Psoas muscle (tissue), 8 donors: Measurements from ENCODE around the gene ISCU. TPM values are rescaled to one million over a fixed set of nuclear protein-coding genes. Genes with fewer than 3 reads are reported as not detected.

Source experiments
- ATAC-seq, 4 donors: fragments of 200-7000 bp; cut with Tn5 transposase; one replicate each; pipeline ENCODE4 v1.9.1; 2020; ENCODE audit warnings: moderate library complexity in 3 of 4, mild to moderate bottlenecking in 2 of 4
- DNase-seq, 2 donors: peaks; one replicate each; pipeline ENCODE4 v3.0.0-alpha.2; 2020
- H3K27ac ChIP-seq: fragments of 200-600 bp; one replicate; pipeline ENCODE4 v1.8.0; 2022
- H3K27me3 ChIP-seq, 3 donors: fragments of 200-600 bp in 1 of 3; one replicate each; pipeline versions ENCODE4 v1.6.1 to v1.8.0; 2013 to 2022; ENCODE audit warnings: low read length in 2 of 3, mild to moderate bottlenecking in 2 of 3, moderate library complexity in 1 of 3; ENCODE audit not compliant: insufficient read depth in 3 of 3
- H3K36me3 ChIP-seq, 2 donors: fragments of 200-600 bp in 1 of 2; one replicate each; pipeline versions ENCODE4 v1.6.1 to v1.8.0; 2013 to 2022; ENCODE audit warnings: low read depth in 1 of 2, mild to moderate bottlenecking in 1 of 2, moderate library complexity in 1 of 2; ENCODE audit not compliant: insufficient read depth in 1 of 2
- H3K4me1 ChIP-seq: fragments of 200-600 bp; one replicate; pipeline ENCODE4 v1.8.0; 2022
- H3K4me3 ChIP-seq: fragments of 200-600 bp; one replicate; pipeline ENCODE4 v1.8.0; 2022; ENCODE audit warnings: mild to moderate bottlenecking
- H3K9me3 ChIP-seq: fragments of 200-600 bp; one replicate; pipeline ENCODE4 v1.8.0; 2022
- CTCF ChIP-seq: fragments of 200-600 bp; IDR thresholded peaks from one replicate; pipeline ENCODE4 v1.8.0; 2022; ENCODE audit warnings: antibody characterized with exemption
- WGBS, 3 donors: extraction: QIAGEN DNeasy Blood & Tissue Kit; methylation state at CpG; one replicate each; pipeline versions ENCODE4 v1.1.6 to v1.1.7; 2013; 5-methylcytosine and 5-hydroxymethylcytosine counted together
- intact Hi-C, 2 donors: fragments of 100-400 bp; cut with DNase I; formaldehyde crosslinking; loops; one replicate each; pipeline versions ENCODE4 v1.11.0 to v1.14.2; 2022
- polyA plus RNA-seq, 3 donors: library from polyadenylated mRNA; stranded (reverse); fragments of 200-250 nt; gene quantifications; one replicate each; pipeline ENCODE4 v1.2.3, GENCODE V29; 2013
- total RNA-seq, 4 donors: library from RNA; stranded (reverse); fragmentation: NEBNext Ultra II Directional in 2 of 4; extraction: Animal tissue kit (Norgen Biotek cat#: 25700) in 2 of 4; gene quantifications; one replicate each; pipeline versions ENCODE4 v1.2.1 to v1.2.4, GENCODE V29; 2021 to 2023
- donor health status: healthy with polysubstance abuse.
- donor health status: DM: no; HTN: no; CAD: no; lungs with moderate emphysema.
- donor health status: Bipolar disorder and iron deficiency.
- donor health status: healthy.
- donor health status: DM: yes; HTN: yes; CAD: no.
- donor health status: DM: no; HTN: no; CAD: no.
- donor health status: DM: no; HTN: no; CAD: no.
- donor health status: DM: yes; HTN: yes; CAD: no.

ISCU gene
- total and polyA plus RNA-seq, 7 donors = 148 to 352 (median 220) TPM

DNA sequence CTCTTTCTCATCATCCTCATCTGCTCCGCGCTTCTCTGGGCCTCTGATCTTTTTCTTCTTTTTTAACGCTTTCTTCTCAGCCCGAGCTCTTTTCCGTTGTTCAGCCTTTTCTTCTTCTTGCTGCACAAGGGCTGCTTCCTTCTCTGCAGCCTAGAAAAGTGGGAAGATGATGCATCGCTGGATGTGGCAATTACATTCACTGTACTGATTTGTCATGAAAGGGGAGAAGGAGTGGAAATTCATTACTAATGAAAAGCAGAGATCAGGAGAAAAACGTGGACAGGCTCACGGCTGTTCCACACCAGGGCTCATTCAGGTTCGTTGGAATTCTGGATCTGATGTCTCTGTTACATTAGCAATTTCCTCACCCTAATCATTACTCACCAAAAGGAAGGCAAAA is 32.2 kb upstream of the ISCU start:
- DNase-seq (no peak), ATAC-seq (no peak)
- intact Hi-C loops = no loop called here
- Histone ChIP-seq H3K4me3 (no peak overlapping the region), H3K4me1 (peaks cover 13% of the 10 kb centered on the region), H3K9me3 (no peaks in the 10 kb centered on the region), H3K27ac (no peak overlapping the region), H3K36me3 (peaks cover 10 to 97% of the 10 kb centered on the region in 2 donors), H3K27me3 (no peaks in the 10 kb centered on the region)
- TF ChIP-seq CTCF = no peak
- 89 to 94% (median 93%) methylated on average over 9 of the region's 9 CpGs for WGBS, 3 donors

DNA sequence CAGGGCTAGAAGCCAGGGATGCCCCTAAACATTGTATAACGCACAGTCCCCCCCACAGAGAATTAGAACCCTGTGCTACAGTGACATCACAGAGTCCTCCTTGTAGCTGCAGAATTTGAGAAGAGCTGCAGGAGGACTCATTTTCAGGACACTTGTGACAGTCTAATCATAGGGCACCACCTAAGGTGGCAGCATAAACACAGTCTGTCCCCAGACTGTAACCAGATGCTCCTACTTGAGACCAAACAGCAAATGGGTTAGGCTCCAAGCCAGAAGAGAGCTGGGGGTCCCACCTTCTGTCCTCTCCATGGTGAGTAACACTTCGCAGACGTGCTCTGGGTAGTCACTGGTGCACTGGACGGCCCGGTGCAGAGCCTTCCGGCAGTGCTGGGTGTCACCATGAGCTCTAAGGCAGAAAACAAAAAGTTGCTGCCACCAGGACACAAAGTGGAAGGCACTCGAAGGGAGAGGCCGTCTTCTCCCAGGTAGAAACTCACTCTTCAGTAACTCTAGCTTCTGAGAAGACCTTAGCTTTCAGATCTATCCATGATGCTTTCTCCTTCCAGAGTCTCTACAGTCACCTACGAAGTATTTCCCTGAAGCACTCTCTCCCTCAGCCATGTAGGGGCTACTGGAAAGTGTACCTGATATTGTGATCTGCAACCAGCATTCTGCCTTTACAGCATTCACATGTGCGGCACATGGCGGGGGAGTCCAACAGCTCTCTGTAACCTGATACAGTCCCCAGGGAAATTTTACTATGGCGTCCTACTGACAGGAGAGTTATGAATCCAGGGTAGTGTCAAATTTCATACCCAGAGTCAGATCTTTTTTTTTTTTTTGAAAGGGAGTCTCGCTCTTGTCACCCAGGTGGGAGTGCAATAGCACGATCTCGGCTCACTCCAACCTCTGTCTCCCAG is 30.2 kb upstream of the ISCU start:
- peak overlapping the region; percentile 37 for H3K27ac ChIP-seq
- TF ChIP-seq CTCF = no peak
- H3K27me3 ChIP-seq = no peaks in the 10 kb centered on the region
- H3K36me3 ChIP-seq = peaks cover 10 to 97% of the 10 kb centered on the region in 2 donors
- no peak overlapping the region for H3K4me3 ChIP-seq
- no peaks in the 10 kb centered on the region for H3K9me3 ChIP-seq
- DNase-seq (no peak), ATAC-seq (peak; percentile 87 to 93 (median 90))
- intact Hi-C loops = no loop called here
- peaks cover 13% of the 10 kb centered on the region for H3K4me1 ChIP-seq
- WGBS, 3 donors = 61 to 68% (median 63%) methylated on average over 15 of the region's 15 CpGs

- Histone ChIP-seq H3K9me3 (no peaks in the 10 kb centered on the region), H3K4me3 (no peak overlapping the region), H3K36me3 (peaks cover 9 to 77% of the 10 kb centered on the region in 2 donors), H3K27me3 (no peaks in the 10 kb centered on the region), H3K27ac (no peak overlapping the region), H3K4me1 (peaks cover 7% of the 10 kb centered on the region)
- intact Hi-C loops = no loop called here
- no peak for TF ChIP-seq CTCF
- 67 to 78% (median 76%) methylated on average over 6 of the region's 6 CpGs for WGBS, 3 donors
- DNase-seq (no peak), ATAC-seq (no peak)
These were observed 24.2 kb upstream of the ISCU start for GRCh38 chr12:108538146-108538545.

- peaks cover 7% of the 10 kb centered on the region for H3K4me1 ChIP-seq
- no peak overlapping the region for H3K27ac ChIP-seq
- no peak overlapping the region for H3K4me3 ChIP-seq
- ATAC-seq (no peak), DNase-seq (no peak)
- intact Hi-C loops = no loop called here
- no peak for TF ChIP-seq CTCF
- peaks cover 13 to 77% of the 10 kb centered on the region in 2 donors for H3K36me3 ChIP-seq
- WGBS, 3 donors = 92 to 95% (median 93%) methylated on average over 10 of the region's 10 CpGs
- no peaks in the 10 kb centered on the region for H3K27me3 ChIP-seq
- H3K9me3 ChIP-seq = no peaks in the 10 kb centered on the region
These were observed 23.7 kb upstream of the ISCU start for GRCh38 chr12:108538616-108539195.
